HEK293 (cell line): ENCODE results near the gene CADM1.

Experiments used
- CTCF ChIA-PET: fragments of 350-600 bp; formaldehyde crosslinking; extraction: SDS; loops from one replicate; lab custom pipeline; 2021; ENCODE audit warnings: antibody characterized with exemption; lab: Yijun Ruan, JAX
- POLR2A ChIA-PET: fragments of 300-600 bp; formaldehyde crosslinking; extraction: SDS; loops from one replicate; lab custom pipeline; 2020; ENCODE audit warnings: antibody characterized with exemption, inconsistent platforms; lab: Yijun Ruan, JAX
- H3K27ac ChIP-seq: fragments of 200-500 bp; sonication (Bioruptor generic); 2 replicates; pipeline ENCODE4 v1.5.1; 2014; ENCODE audit warnings: low read depth, low read length, control low read depth, inconsistent platforms; ENCODE audit errors: extremely low read depth
- H3K36me3 ChIP-seq, 2 experiments: fragments of 200-500 bp in 1 of 2; sonication (Bioruptor generic) in 1 of 2; 1 replicate in 1 of 2; 2 replicates in 1 of 2; pipeline ENCODE4 v1.5.1; 2014 to 2017; ENCODE audit warnings: inconsistent platforms in 2 of 2, low read length in 2 of 2; ENCODE audit not compliant: control insufficient read depth in 2 of 2, insufficient read depth in 1 of 2
- H3K4me1 ChIP-seq: fragments of 200-500 bp; sonication (Bioruptor generic); 2 replicates; pipeline ENCODE4 v1.5.1; 2014; ENCODE audit warnings: mild to moderate bottlenecking, low read length, inconsistent platforms; ENCODE audit not compliant: control insufficient read depth, insufficient read depth
- H3K4me3 ChIP-seq: 2 replicates; pipeline ENCODE4 v1.5.1; 2011; ENCODE audit warnings: low read depth, mild to moderate bottlenecking, control low read depth, low read length, moderate library complexity
- H3K9me3 ChIP-seq: fragments of 200-500 bp; sonication (Bioruptor generic); 2 replicates; pipeline ENCODE4 v1.5.1; 2014; ENCODE audit warnings: low read depth, low read length, inconsistent platforms; ENCODE audit not compliant: control insufficient read depth, insufficient read depth
- CTCF ChIP-seq: fragments of 450-650 bp; formaldehyde crosslinking; IDR thresholded peaks from 2 replicates; pipeline ENCODE4 v1.5.1; 2016; ENCODE audit warnings: missing biosample characterization, missing genetic modification characterization
- MZF1 ChIP-seq: fragments of 450-650 bp; formaldehyde crosslinking; IDR thresholded peaks from 2 replicates; pipeline ENCODE4 v1.5.1; 2017; ENCODE audit warnings: missing biosample characterization, missing genetic modification characterization, borderline replicate concordance
- OSR2 ChIP-seq: fragments of 450-650 bp; formaldehyde crosslinking; IDR thresholded peaks from 2 replicates; pipeline ENCODE4 v1.5.1; 2016; ENCODE audit warnings: missing biosample characterization, missing genetic modification characterization
- PRDM6 ChIP-seq: fragments of 450-650 bp; formaldehyde crosslinking; IDR thresholded peaks from 2 replicates; pipeline ENCODE4 v1.5.1; 2017; ENCODE audit warnings: missing biosample characterization, missing genetic modification characterization
- SCRT2 ChIP-seq: fragments of 450-650 bp; formaldehyde crosslinking; IDR thresholded peaks from 2 replicates; pipeline ENCODE4 v1.5.1; 2016; ENCODE audit warnings: missing biosample characterization, missing genetic modification characterization
- SETDB1 ChIP-seq: IDR thresholded peaks from one replicate; pipeline ENCODE4 v1.6.1; 2017; ENCODE audit warnings: mild to moderate bottlenecking, low read length, moderate library complexity, mixed read lengths; ENCODE audit not compliant: insufficient read length
- TRIM28 ChIP-seq: IDR thresholded peaks from 2 replicates; pipeline ENCODE4 v1.6.1; 2011; ENCODE audit warnings: low read length, control low read depth, borderline replicate concordance
- ZBTB26 ChIP-seq: fragments of 450-650 bp; formaldehyde crosslinking; optimal IDR thresholded peaks from 2 replicates; pipeline ENCODE3; 2016; ENCODE audit warnings: missing biosample characterization, mild to moderate bottlenecking, missing genetic modification characterization
- ZFP37 ChIP-seq: fragments of 450-650 bp; formaldehyde crosslinking; IDR thresholded peaks from 2 replicates; pipeline ENCODE4 v1.5.1; 2016; ENCODE audit warnings: missing biosample characterization, missing genetic modification characterization
- ZIC2 ChIP-seq: fragments of 450-650 bp; formaldehyde crosslinking; IDR thresholded peaks from 2 replicates; pipeline ENCODE4 v1.5.1; 2016; ENCODE audit warnings: missing biosample characterization, missing genetic modification characterization
- ZNF2 ChIP-seq: fragments of 450-650 bp; formaldehyde crosslinking; IDR thresholded peaks from 2 replicates; pipeline ENCODE4 v1.5.1; 2016; ENCODE audit warnings: missing biosample characterization, missing genetic modification characterization
- ZNF23 ChIP-seq: fragments of 450-650 bp; formaldehyde crosslinking; IDR thresholded peaks from 2 replicates; pipeline ENCODE4 v1.5.1; 2016; ENCODE audit warnings: missing biosample characterization, missing genetic modification characterization, borderline replicate concordance
- ZNF239 ChIP-seq: fragments of 450-650 bp; formaldehyde crosslinking; IDR thresholded peaks from 2 replicates; pipeline ENCODE4 v1.5.1; 2016; ENCODE audit warnings: missing biosample characterization, missing genetic modification characterization
- ZNF280D ChIP-seq: fragments of 450-650 bp; formaldehyde crosslinking; IDR thresholded peaks from 2 replicates; pipeline ENCODE4 v1.5.1; 2016; ENCODE audit warnings: missing biosample characterization, missing genetic modification characterization
- ZNF404 ChIP-seq: fragments of 450-650 bp; formaldehyde crosslinking; IDR thresholded peaks from 2 replicates; pipeline ENCODE4 v1.5.1; 2017; ENCODE audit warnings: missing biosample characterization, missing genetic modification characterization
- ZNF610 ChIP-seq: fragments of 450-650 bp; formaldehyde crosslinking; IDR thresholded peaks from 2 replicates; pipeline ENCODE4 v1.5.1; 2016; ENCODE audit warnings: missing biosample characterization, missing genetic modification characterization, borderline replicate concordance
- ZNF701 ChIP-seq: fragments of 450-650 bp; formaldehyde crosslinking; IDR thresholded peaks from 2 replicates; pipeline ENCODE4 v1.5.1; 2016; ENCODE audit warnings: missing biosample characterization, missing genetic modification characterization

The CADM1 gene

GRCh38 chr11:115452241-115452640 is 52.0 kb downstream of the CADM1 start (continued):
- TF ChIP-seq PRDM6 (tag by site-specific recombination) (peak; percentile 88), ZNF239 (tag by site-specific recombination) (no peak)

GRCh38 chr11:115450519-115450918 is 53.7 kb downstream of the CADM1 start:
- Histone ChIP-seq H3K36me3 (peaks cover 0 to 6% of the 10 kb centered on the region in 2 experiments; a peak in 1 of 3 replicates), H3K4me3 (no peak overlapping the region), H3K27ac (no peak overlapping the region), H3K4me1 (no peaks in the 10 kb centered on the region; the same call in none of the 2 replicates), H3K9me3 (no peaks in the 10 kb centered on the region)
- CTCF ChIA-PET, result no interaction called here
- TF ChIP-seq MZF1 (tag by site-specific recombination) (no peak), ZIC2 (tag by site-specific recombination) (no peak), ZBTB26 (tag by site-specific recombination) (no peak), ZFP37 (tag by site-specific recombination) (no peak), ZNF23 (tag by site-specific recombination) (no peak), OSR2 (tag by site-specific recombination) (no peak), CTCF (no peak)
- POLR2A ChIA-PET, result interaction anchor here (0.5 kb wide), 1 partner anchor 51 kb away, joined by 10 read pairs; no protein-coding TSS in a partner anchor

- ChIA-PET CTCF (no interaction called here), POLR2A (no interaction called here)
- no peak overlapping the region for H3K27ac ChIP-seq
- H3K36me3 ChIP-seq, result peaks cover 0 to 16% of the 10 kb centered on the region in 2 experiments; a peak in 1 of 3 replicates
- TF ChIP-seq SCRT2 (tag by site-specific recombination) (no peak), ZNF701 (tag by site-specific recombination) (no peak), TRIM28 (peak; percentile 86; the same call in 1 of the 2 replicates), ZNF404 (tag by site-specific recombination) (no peak), SETDB1 (peak; percentile 98), ZNF610 (no peak), ZNF2 (tag by site-specific recombination) (no peak), ZNF280D (tag by site-specific recombination) (peak; percentile 47; the same call in 1 of the 2 replicates)
- H3K4me1 ChIP-seq, result no peaks in the 10 kb centered on the region
- no peak overlapping the region for H3K4me3 ChIP-seq
- no peaks in the 10 kb centered on the region for H3K9me3 ChIP-seq
Measured at GRCh38 chr11:115447273-115447864, 56.8 kb downstream of the CADM1 start.
